ENCODE measurements around the gene WDR91.

GRCh38 chr7:135210888-135211178, 493 bp downstream of the WDR91 start:
- TF ChIP-seq, protein P1, sequence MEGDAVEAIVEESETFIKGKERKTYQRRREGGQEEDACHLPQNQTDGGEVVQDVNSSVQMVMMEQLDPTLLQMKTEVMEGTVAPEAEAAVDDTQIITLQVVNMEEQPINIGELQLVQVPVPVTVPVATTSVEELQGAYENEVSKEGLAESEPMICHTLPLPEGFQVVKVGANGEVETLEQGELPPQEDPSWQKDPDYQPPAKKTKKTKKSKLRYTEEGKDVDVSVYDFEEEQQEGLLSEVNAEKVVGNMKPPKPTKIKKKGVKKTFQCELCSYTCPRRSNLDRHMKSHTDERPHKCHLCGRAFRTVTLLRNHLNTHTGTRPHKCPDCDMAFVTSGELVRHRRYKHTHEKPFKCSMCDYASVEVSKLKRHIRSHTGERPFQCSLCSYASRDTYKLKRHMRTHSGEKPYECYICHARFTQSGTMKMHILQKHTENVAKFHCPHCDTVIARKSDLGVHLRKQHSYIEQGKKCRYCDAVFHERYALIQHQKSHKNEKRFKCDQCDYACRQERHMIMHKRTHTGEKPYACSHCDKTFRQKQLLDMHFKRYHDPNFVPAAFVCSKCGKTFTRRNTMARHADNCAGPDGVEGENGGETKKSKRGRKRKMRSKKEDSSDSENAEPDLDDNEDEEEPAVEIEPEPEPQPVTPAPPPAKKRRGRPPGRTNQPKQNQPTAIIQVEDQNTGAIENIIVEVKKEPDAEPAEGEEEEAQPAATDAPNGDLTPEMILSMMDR (conservative IDR thresholded peaks at IDR 0.05; ENCODE audit: low read length), result no peak
- TF ChIP-seq EZH2phosphoT487 (IDR thresholded peaks at IDR 0.05; ENCODE audit: borderline replicate concordance), result no peak
